Fibroblast of mammary gland (primary cell): Measurements from ENCODE around the gene CDK4.

Source experiments
- DNase-seq: peaks from one replicate; pipeline ENCODE4 v3.0.0-alpha.2; 2010; ENCODE audit warnings: low read depth
- H3K4me3 ChIP-seq: 2 replicates; pipeline ENCODE4 v1.5.1; 2011; ENCODE audit warnings: low read depth, mild to moderate bottlenecking, low read length, moderate library complexity; ENCODE audit not compliant: control insufficient read depth
- CTCF ChIP-seq: conservative IDR thresholded peaks from 2 replicates; pipeline ENCODE4 v1.5.1; 2011; ENCODE audit warnings: low read depth, low read length, inconsistent platforms; ENCODE audit not compliant: control insufficient read depth, insufficient read depth

The CDK4 gene

GRCh38 chr12:57767305-57767698 is 15.2 kb upstream of the CDK4 start:
- no peak for TF ChIP-seq CTCF
- DNase-seq, result no peak

GRCh38 chr12:57766464-57767304 is 14.6 kb upstream of the CDK4 start, which contains the start of gene CYP27B1:
Gene CYP27B1 (minus strand): TSS chr12:57767078. CDS start chr12:57767041, 37 bp downstream.
- DNase-seq, result peak; percentile 53
- peak within 1 kb of the TSS; percentile 29 for H3K4me3 ChIP-seq
- no peak for TF ChIP-seq CTCF

More at GRCh38 chr12:57767305-57767698, 15.2 kb upstream of the CDK4 start:
- H3K4me3 ChIP-seq, result no peak overlapping the region

GRCh38 chr12:57765698-57766463 is 13.8 kb upstream of the CDK4 start:
- no peak for TF ChIP-seq CTCF
- DNase-seq, result no peak
- peak overlapping the region; percentile 29 for H3K4me3 ChIP-seq

- TF ChIP-seq CTCF, result peak; percentile 21
- H3K4me3 ChIP-seq, result peak overlapping the region; percentile 23
- no peak for DNase-seq
Measured at GRCh38 chr12:57765003-57765697, 13.0 kb upstream of the CDK4 start.

- no peak for TF ChIP-seq CTCF
- DNase-seq, result no peak
- H3K4me3 ChIP-seq, result no peak overlapping the region
Measured at GRCh38 chr12:57764662-57765002, 12.5 kb upstream of the CDK4 start.

GRCh38 chr12:57763881-57764661 is 12.0 kb upstream of the CDK4 start:
- TF ChIP-seq CTCF, result no peak
- DNase-seq, result no peak
- H3K4me3 ChIP-seq, result no peak overlapping the region
